Iris pigment epithelial cell (primary cell): Measurements from ENCODE around the gene OR10D3.
A peak's percentile ranks its signal among the peaks of the same experiment; 100 is the strongest.
"Not testable (repeated sequence)": the region's sequence is repeated elsewhere in the genome, so short reads cannot be mapped to it uniquely, and the experiment has no call there.

Experiments
- DNase-seq: peaks from one replicate; pipeline ENCODE4 v3.0.0-alpha.2; 2011; ENCODE audit warnings: low read depth

OR10D3 gene

DNA sequence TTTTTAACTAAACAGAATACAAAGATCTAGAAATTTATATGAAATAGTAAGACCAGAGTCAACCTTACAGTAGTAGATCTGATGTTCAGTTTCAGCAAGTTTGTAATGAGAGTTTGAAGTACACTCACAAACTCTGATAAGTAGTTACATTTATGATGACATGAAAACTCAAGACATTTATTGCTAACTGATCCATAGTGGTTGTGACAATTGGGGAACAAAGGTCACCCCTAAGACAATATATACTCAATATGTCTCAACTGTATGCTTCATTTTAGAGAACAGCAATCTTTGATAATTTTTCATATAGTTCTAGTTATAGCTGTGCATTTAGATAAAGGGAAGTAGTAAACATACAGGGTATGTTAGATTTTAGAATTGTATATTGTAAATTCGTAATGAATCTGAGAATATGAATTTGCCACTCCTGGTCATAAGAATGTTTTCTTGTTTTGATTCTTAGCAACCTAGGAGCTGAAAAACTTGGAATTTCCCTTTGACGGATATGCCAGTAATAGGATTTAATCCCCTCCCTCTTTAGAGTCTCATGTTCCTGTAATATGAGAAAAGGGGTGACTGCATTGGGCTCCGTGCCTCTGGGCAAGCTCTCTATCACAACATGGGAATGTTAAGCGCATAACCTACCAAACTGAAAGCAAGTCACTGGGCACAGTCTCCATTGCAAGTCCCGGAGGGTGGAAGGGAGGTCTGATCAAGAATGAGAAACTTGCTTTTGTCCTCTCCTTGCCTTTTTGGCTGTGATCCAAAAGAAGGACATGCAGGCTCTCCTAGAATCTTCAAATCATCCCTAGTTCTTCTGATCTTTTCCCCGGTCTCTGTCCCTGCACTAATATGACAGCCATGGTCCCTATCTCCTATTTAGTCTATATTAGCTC lies 11.4 kb downstream of the OR10D3 start:
- DNase-seq, result peak; percentile 75

DNA sequence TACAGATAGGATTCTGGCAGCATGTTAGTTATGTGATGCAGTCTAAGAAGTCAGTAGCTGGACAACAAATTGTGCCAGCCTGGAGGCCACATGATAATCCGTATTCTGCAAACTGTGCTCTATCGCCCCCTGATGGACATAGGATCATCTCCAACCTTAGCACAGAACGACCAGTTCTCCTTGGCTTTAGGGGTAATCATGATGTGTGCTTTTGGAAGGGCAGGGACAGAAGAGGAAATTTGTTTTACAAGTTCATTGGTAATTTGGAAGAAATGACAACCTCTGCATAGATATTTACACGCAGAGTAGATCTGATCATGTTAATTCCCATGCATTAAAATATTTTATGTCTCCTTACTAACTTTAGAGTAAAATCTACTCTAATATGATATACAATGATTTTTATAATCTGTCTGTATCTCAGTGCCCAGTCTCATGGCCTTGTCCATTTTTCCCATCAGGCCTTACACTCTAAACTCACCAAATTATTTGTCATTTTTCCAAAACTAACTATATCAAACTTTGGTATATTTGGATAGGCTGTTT lies 12.1 kb downstream of the OR10D3 start:
- DNase-seq, result peak; percentile 71

DNA sequence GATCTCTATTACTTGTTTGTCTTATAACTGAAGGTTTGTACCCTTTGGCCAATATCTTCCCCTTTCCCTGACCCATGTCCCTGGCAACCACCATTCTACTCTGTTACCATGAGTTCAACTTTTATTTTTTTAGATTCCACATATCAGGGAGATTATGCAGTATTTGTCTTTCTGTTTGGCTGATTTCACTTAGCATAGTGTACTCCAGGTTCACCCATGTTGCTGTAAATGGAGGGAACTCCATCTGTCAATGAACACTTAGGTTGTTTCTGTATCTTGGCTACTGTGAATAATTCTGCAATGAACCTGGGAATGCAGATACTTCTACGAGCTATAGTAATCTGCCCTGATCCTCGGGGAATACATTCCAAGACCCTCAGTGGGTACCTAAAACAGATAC lies 14.9 kb downstream of the OR10D3 start:
- DNase-seq, result no peak

DNA sequence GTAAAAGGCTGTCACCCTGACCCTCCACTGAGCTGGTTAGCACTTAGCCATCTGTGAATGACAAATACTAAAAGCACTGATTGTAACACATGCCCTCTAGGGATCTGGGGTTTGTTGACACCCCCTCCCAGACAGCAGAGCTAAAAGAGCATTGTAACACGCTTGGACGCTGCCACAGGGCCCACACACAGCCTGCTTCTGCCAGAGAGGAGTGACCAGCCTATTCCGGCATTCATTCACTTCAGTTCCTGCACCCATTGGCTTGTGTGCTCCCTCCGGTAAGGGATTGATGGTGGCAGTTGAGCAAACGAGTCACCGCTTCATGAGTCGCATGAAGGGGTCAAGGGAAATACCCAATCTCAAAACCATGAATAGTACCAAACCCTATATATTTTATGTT lies 15.8 kb downstream of the OR10D3 start:
- DNase-seq, result no peak

DNA sequence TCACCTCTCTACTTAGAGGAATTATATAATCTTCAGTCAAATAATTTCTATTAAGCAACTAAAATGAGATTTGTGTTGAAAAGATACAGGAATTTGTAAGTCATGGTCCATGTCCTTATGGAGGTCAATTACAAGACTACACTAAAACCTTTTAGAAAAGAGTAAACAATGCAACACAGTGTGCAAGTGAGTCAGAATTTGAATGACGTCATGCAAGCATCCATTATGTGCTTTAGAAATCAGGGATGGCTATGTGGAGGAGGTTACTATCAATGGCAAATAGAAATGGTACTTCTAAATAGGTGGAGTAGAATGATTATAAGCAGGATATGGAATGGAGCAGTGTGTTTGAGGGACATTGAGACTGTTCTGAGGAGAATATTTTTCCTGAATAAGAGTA lies 16.6 kb downstream of the OR10D3 start:
- peak; percentile 70 for DNase-seq

DNA sequence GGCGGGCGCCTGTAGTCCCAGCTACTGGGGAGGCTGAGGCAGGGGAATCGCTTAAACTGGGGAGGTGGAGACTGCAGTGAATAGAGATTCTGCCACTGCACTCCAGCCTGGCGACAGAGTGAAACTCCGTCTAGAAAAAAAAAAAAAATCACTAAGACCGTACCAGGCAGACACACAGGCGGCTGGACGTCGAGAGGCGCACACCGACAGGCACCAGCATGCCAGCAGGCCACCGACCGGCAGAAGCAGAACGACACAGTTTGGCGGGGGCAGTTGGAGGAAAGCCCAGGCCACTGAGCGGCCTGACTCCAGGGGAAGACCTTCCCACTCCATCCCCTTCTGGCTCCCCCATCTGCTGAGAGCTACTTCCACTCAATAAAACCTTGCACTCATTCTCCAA lies 17.5 kb downstream of the OR10D3 start:
- DNase-seq, result no peak

DNA sequence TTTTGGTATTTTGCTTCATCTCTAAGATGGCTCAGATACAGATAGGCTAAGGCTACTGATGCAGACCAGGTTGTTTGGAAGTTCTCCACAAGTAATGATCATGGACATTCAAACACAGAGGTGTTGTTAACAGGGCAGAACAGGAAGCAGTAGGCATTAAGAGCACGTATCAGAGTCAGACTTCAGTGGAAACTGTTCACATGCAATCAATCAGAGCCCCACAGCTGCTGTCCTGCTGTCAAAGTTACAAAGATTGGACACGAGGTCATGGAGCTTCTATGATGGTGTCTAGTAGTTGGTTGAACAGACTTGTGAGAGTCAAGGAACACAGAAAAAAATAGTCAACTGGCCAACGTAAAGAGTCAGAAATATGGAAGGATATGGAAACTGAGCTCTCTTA lies 19.8 kb downstream of the OR10D3 start:
- no peak for DNase-seq

DNA sequence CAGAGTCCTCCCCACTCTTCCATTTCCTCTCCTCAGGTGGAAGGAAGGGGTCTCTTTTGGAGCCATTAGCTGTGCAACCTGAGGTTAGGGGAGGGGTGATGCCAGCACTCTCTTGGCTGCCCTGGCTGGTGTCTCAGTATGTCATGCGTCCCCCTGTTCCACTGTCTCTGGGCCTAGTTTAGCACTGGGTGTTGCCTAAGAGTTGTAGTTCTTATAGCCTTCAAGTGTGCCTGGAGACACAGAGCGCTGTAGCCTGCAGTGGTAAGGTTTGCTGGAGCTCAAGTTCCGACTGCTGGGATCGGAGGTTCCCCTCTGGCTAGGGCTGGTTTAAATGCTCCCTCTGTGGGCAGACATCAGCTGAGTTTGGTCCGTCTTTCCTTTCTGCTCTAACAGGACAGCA lies 20.9 kb downstream of the OR10D3 start:
- no peak for DNase-seq

DNA sequence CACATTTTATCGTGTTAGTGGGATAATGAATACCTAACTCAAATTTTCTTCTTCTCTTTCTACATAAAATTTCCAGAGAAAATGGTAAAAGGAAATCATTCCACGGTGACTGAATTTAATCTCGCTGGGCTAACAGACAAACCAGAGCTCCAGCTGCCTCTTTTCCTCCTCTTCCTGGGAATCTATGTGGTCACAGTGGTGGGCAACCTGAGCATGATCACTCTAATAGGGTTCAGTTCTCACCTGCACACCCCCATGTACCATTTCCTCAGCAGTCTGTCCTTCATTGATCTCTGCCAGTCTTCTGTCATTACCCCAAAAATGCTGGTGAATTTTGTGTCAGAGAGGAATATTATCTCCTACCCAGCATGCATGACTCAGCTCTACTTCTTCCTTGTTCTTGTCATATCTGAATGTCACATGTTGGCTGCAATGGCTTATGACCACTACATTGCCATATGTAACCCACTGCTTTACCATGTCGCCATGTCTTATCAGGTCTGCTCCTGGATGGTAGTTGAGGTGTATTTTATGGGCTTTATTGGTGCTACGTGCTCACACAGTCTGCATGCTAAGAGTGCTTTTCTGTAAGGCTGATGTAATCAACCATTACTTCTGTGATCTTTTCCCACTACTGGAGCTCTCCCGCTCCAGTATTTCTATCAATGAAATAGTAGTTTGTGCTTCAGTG lies 24.1 kb downstream of the OR10D3 start:
- no peak for DNase-seq

DNA sequence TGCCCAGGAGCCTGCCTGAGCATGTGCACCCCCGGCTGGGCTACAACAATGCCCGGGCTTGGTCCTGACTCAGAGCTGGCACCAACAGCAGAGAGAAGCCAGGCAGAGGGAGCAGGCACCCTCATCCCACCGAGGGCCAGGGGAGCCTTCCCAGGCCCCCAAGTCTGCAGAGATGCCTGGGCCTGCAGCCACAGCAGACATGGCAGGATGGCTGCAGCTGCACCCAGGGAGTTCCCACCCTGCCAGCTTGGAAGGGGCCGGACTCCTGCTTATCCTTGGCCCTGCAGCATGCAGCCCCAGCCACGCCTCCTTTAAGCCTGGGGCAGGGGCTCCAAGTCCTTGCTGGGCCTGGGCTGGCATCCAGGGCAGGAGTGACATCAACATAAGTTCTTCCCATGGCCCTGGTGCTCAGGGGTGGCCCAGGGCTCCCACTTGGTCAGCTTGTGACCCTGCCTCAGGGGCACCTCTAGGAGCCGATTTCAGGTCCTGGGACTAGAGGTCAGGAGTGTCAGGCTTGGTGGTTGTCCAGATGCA lies 26.7 kb downstream of the OR10D3 start:
- DNase-seq, result no peak

DNA sequence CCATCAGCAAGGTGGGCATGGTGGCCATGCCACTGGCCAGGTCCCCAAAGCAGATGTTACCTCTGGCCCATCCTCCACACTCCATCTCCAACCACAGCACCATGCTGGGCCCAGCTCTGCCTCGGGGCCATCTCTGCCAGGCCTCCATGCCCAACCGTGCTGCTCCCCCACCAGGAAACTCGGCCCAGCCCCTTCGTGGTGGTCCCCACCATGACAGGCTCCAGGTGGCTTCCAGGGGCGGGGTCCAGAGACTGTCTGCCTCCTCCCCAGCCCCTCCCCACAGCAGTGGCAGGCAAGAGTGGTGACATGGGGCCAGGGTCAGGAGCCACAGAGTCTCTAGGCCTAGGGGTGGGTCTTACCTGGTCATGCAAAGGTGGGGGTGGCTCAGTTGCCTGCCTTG lies 27.3 kb downstream of the OR10D3 start:
- no peak for DNase-seq

DNA sequence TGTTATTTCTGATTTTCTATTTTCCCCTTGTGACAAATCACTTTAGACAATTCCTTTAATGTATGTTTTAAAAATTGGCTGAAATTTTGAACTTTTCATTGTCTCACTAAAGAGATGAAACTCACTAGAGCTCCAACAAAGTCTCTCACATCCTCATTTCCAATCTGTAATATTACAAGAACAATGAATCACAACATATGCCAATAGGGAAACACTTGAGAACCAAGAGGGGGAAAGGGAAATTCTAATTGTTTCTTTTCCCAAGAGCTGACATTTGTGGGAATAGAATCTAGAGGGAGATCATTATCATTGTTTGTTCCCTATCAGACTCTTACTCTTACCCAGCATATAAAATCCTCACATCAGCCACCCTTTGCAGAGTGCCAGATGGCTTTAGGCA lies 28.2 kb downstream of the OR10D3 start:
- no peak for DNase-seq

DNA sequence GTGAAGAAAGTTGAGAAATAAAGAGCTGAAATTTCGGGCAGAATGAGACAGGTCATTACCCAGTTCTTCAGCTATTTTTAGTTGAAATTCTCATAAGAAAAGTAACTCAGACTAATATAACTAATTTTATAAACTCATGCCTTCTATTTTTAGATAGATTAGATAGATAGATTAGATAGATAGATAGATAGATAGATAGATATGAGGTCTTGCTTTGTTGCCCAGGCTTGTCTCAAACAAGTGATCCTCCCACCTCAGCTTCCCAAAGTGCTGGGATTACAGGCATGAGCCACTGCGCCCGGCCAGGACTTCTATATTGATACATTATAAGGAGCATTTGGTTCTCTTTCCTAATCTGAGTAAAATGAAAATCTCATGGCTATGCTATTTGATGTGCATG lies 30.9 kb downstream of the OR10D3 start:
- no peak for DNase-seq

DNA sequence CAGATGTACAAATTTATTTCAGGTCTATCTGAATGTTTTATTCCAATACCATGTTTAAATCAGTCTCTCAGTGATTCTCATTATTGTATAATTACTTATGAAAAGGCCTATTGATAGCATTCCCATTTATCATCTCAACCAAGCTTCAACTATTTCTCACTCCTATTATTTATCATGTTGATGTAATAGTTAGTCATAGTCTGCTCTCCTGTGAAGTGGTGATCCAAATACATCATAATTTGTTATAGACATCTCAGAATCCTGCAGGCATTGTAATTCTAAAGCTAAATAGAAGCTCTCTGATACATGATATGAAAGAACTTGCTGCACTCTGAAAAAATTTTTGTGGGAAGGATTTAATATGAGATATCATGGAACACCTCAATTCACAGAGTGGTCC lies 36.0 kb downstream of the OR10D3 start:
- DNase-seq, result no peak

DNA sequence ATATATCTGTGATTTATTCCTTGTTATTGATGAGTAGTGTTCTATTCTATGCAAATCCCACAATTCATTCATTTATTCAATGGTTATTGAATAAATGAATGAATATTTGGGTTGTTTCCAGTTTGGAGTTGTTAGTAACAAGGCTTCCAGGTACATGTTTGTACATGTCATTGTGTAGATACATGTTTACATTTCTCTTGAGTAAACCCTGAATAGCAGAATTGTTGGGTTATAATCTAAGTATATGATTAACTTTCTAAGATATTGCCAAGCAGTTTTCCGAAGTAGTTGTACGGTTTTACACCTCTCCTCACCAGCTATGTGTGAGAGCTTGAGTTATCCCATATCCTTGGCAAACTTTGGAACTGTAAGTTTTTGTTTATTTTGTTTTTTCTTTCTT lies 39.3 kb downstream of the OR10D3 start:
- no peak for DNase-seq

DNA sequence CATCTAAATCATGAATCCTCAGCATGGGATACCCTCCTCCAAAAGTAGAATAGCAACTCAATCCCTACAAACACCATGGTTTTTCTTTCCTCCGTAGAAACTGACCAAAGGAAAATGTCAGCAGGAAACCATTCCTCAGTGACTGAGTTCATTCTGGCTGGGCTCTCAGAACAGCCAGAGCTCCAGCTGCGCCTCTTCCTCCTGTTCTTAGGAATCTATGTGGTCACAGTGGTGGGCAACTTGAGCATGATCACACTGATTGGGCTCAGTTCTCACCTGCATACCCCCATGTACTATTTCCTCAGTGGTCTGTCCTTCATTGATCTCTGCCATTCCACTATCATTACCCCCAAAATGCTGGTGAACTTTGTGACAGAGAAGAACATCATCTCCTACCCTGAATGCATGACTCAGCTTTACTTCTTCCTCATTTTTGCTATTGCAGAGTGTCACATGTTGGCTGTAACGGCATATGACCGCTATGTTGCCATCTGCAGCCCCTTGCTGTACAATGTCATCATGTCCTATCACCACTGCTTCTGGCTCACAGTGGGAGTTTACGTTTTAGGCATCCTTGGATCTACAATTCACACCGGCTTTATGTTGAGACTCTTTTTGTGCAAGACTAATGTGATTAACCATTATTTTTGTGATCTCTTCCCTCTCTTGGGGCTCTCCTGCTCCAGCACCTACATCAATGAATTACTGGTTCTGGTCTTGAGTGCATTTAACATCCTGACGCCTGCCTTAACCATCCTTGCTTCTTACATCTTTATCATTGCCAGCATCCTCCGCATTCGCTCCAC lies 41.7 kb downstream of the OR10D3 start:
- not testable (repeated sequence) for DNase-seq

DNA sequence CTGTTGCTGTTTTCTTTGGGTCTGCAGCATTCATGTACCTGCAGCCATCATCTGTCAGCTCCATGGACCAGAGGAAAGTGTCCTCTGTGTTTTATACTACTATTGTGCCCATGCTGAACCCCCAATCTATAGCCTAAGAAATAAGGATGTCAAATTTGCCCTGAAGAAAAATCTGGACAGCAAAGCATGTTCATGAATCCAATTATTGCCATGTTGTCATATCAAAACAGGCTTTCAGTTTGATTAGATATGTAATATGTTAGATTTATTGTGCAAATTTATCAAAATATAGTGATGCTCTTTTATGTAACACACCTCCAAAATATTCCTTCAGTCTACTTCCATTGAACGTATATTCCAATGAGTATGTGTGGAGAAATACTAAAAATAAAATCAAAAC lies 42.3 kb downstream of the OR10D3 start:
- no peak for DNase-seq

DNA sequence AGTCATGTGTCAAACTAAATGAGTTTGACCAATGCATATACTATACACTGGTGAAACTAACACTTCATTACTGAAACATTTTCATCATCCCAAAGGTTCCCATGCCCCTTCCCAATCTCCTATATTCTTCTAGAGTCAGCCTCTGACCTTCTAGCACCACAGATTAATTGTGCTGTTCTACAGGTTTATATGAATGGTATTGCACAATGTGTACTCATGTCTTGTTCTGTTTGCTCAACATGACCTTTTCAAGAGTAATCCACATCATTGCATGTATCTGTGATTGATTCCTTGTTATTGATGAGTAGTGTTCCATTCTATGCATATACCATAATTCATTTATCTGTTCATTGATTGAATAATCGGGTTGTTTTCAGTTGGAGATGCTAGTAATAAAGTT lies 50.2 kb downstream of the OR10D3 start:
- peak; percentile 1 for DNase-seq
